B cell (primary cell): ENCODE measurements around the gene SLC25A25. TPM values are rescaled to one million over a fixed set of nuclear protein-coding genes. Genes with fewer than 3 reads are reported as not detected.

Source experiments
- ATAC-seq: fragments of 200-7000 bp; cut with Tn5 transposase; one replicate; pipeline ENCODE4 v1.10.0; 2021; ENCODE audit warnings: low read depth, mild to moderate bottlenecking, moderate number of reproducible peaks, moderate library complexity
- CTCF ChIA-PET: fragments of 350-600 bp; sonication (Branson Sonifier 250); formaldehyde crosslinking; loops from one replicate; lab custom pipeline; 2021; ENCODE audit warnings: antibody characterized with exemption, inconsistent platforms; lab: Charles Lee
- POLR2A ChIA-PET: fragments of 350-600 bp; sonication (Branson Sonifier 250); formaldehyde crosslinking; loops from one replicate; lab custom pipeline; 2021; ENCODE audit warnings: antibody characterized with exemption; lab: Charles Lee
- DNase-seq: peaks from one replicate; pipeline ENCODE4 v3.0.0; 2013
- H2AFZ ChIP-seq: 2 replicates; pipeline ENCODE4 v1.6.1; 2012; ENCODE audit warnings: mild to moderate bottlenecking, low read depth, low read length; ENCODE audit not compliant: insufficient read depth, poor library complexity, severe bottlenecking
- H3K27ac ChIP-seq, 2 donors: 1 replicate in 1 of 2; 2 replicates in 1 of 2; pipeline ENCODE4 v1.5.1; 2012 to 2013; ENCODE audit warnings: low read length in 2 of 2, mild to moderate bottlenecking in 2 of 2, moderate library complexity in 1 of 2
- H3K27me3 ChIP-seq, 4 experiments: fragments of 200-600 bp in 1 of 4; sonication (generic) in 1 of 4; replicated peaks in 1 of 4; 1 replicate in 2 of 4; 2 replicates in 2 of 4; pipeline versions ENCODE4 v1.6.1 to v1.7.0; 2013 to 2016; ENCODE audit warnings: low read length in 3 of 4, mild to moderate bottlenecking in 2 of 4, mixed read lengths in 1 of 4, moderate library complexity in 1 of 4; ENCODE audit not compliant: insufficient read depth in 4 of 4, control insufficient read depth in 3 of 4; ENCODE audit errors: control extremely low read depth in 1 of 4
- H3K36me3 ChIP-seq, 2 experiments: replicated peaks in 1 of 2; 1 replicate in 1 of 2; 2 replicates in 1 of 2; pipeline versions ENCODE4 v1.6.1 to v1.7.1; 2013; ENCODE audit warnings: low read length in 1 of 2; ENCODE audit not compliant: insufficient read depth in 2 of 2, control insufficient read depth in 1 of 2; ENCODE audit errors: control extremely low read depth in 1 of 2, extremely low read depth in 1 of 2
- H3K4me1 ChIP-seq, 2 donors: fragments of 200-600 bp in 1 of 2; sonication (generic) in 1 of 2; 1 replicate in 1 of 2; 2 replicates in 1 of 2; pipeline versions ENCODE4 v1.5.1 to v1.6.1; 2013 to 2017; ENCODE audit warnings: low read length in 2 of 2; ENCODE audit not compliant: control insufficient read depth in 2 of 2, insufficient read depth in 2 of 2
- H3K4me2 ChIP-seq: replicated peaks from 2 replicates; pipeline ENCODE3; 2012; ENCODE audit warnings: mild to moderate bottlenecking, low read depth, low read length; ENCODE audit not compliant: poor library complexity, severe bottlenecking
- H3K4me3 ChIP-seq, 5 experiments: fragments of 200-600 bp in 1 of 5; sonication (generic) in 1 of 5; 1 replicate in 3 of 5; 2 replicates in 2 of 5; pipeline versions ENCODE4 v1.5.1 to v1.7.0; 2011 to 2016; ENCODE audit warnings: low read length in 4 of 5, mild to moderate bottlenecking in 4 of 5, low read depth in 2 of 5, control low read depth in 1 of 5, moderate library complexity in 1 of 5; ENCODE audit not compliant: insufficient read depth in 1 of 5; ENCODE audit errors: control extremely low read depth in 1 of 5, extremely low read depth in 1 of 5
- H3K79me2 ChIP-seq: fragments of 200-600 bp; sonication (generic); one replicate; pipeline ENCODE4 v1.6.0; 2016; ENCODE audit warnings: low read length; ENCODE audit not compliant: control insufficient read depth, insufficient read depth
- H3K9ac ChIP-seq: fragments of 200-600 bp; sonication (generic); 2 replicates; pipeline ENCODE4 v1.6.1; 2017; ENCODE audit warnings: mild to moderate bottlenecking, low read length, moderate library complexity
- H3K9me3 ChIP-seq, 3 donors: one replicate each; pipeline versions ENCODE4 v1.6.1 to v1.7.1; 2013; ENCODE audit warnings: low read length in 2 of 3; ENCODE audit not compliant: control insufficient read depth in 2 of 3, insufficient read depth in 1 of 3; ENCODE audit errors: control extremely low read depth in 1 of 3
- H4K20me1 ChIP-seq: 2 replicates; pipeline ENCODE4 v1.6.0; 2012; ENCODE audit warnings: mild to moderate bottlenecking, low read length; ENCODE audit not compliant: insufficient read depth, control insufficient read depth, poor library complexity, severe bottlenecking
- H3K27ac Mint-ChIP-seq: one replicate; pipeline ENCODE4 v1.8.0; 2021; ENCODE audit warnings: mixed read lengths
- H3K27me3 Mint-ChIP-seq: one replicate; pipeline ENCODE4 v1.8.0; 2021; ENCODE audit warnings: mixed read lengths
- H3K4me1 Mint-ChIP-seq: one replicate; pipeline ENCODE4 v1.8.0; 2021; ENCODE audit warnings: mixed read lengths
- H3K4me3 Mint-ChIP-seq: one replicate; pipeline ENCODE4 v1.8.0; 2021; ENCODE audit warnings: mixed read lengths
- H3K9me3 Mint-ChIP-seq: one replicate; pipeline ENCODE4 v1.8.0; 2022; ENCODE audit warnings: mixed read lengths; ENCODE audit not compliant: insufficient read depth
- CTCF ChIP-seq: fragments of 200-600 bp; IDR thresholded peaks from one replicate; pipeline ENCODE4 v1.8.0; 2022; ENCODE audit warnings: antibody characterized with exemption, mild to moderate bottlenecking
- EZH2 ChIP-seq: IDR thresholded peaks from 2 replicates; pipeline ENCODE4 v1.6.1; 2012; ENCODE audit warnings: borderline replicate concordance, low read depth, mild to moderate bottlenecking, moderate library complexity, low read length; ENCODE audit not compliant: insufficient read depth, poor library complexity, severe bottlenecking
- WGBS: methylation state at CpG from one replicate; pipeline ENCODE4 v1.1.5; 2013; ENCODE audit warnings: missing lambda C conversion rate; ENCODE audit not compliant: insufficient coverage; 5-methylcytosine and 5-hydroxymethylcytosine counted together
- intact Hi-C: fragments of 100-400 bp; cut with micrococcal nuclease; formaldehyde crosslinking; loops from one replicate; pipeline ENCODE4 v1.10.0; 2022
- polyA plus RNA-seq: library from polyadenylated mRNA; depleted of rRNA; stranded (reverse); fragments of >200 nt; gene quantifications from 2 replicates; pipeline ENCODE4 v1.2.3, GENCODE V29; 2012
- total RNA-seq, 2 donors: library from RNA; stranded (reverse); fragments of 120-200 nt in 1 of 2; gene quantifications; 1 replicate in 1 of 2; 2 replicates in 1 of 2; pipeline versions ENCODE4 v1.2.3 to v1.2.4, GENCODE V29; 2013 to 2022

Gene SLC25A25
- total and polyA plus RNA-seq, 2 donors (not counting 1 experiment from before 2014, with no cell fraction given) = 12.1 to 18.6 TPM

- H3K27me3 Mint-ChIP-seq = no peaks in the 10 kb centered on the region
- Histone ChIP-seq H3K79me2 (peaks cover 29% of the 10 kb centered on the region), H3K9ac (peak overlapping the region; percentile 29), H2AFZ (no peak overlapping the region), H3K9me3 (no peaks in the 10 kb centered on the region), H4K20me1 (peaks cover 21% of the 10 kb centered on the region), H3K4me3 (peak overlapping the region in 2 of 5 experiments; percentile 2 to 81), H3K27ac (peak overlapping the region in 1 of 2 donors; percentile 23), H3K36me3 (peaks cover 0 to 26% of the 10 kb centered on the region in 2 experiments), H3K4me1 (peaks cover 26 to 34% of the 10 kb centered on the region in 2 donors), H3K27me3 (no peaks in the 10 kb centered on the region), H3K4me2 (peak overlapping the region; percentile 63)
- TF ChIP-seq CTCF (no peak), EZH2 (no peak)
- CTCF ChIA-PET = interaction anchor here (0.9 to 6.1 kb wide), 6 partner anchors 9 to 184 kb away, joined by 3 to 49 read pairs (median 5); no protein-coding TSS in a partner anchor
- DNase-seq (no peak), ATAC-seq (no peak)
- H3K4me3 Mint-ChIP-seq = peak overlapping the region; percentile 95
- POLR2A ChIA-PET = no interaction called here
- intact Hi-C loops = loop anchor here (5.0 to 10.0 kb wide), 3 partner anchors 217 to 757 kb away; partner anchors contain the start of genes KYAT1, LRRC8A, SH2D3C and SLC27A4
- peaks cover 35% of the 10 kb centered on the region for H3K4me1 Mint-ChIP-seq
- 27% methylated on average over 6 of the region's 10 CpGs for WGBS
- H3K9me3 Mint-ChIP-seq = no peaks in the 10 kb centered on the region
- peak overlapping the region; percentile 78 for H3K27ac Mint-ChIP-seq
Measured at GRCh38 chr9:128125580-128126354, 57.7 kb downstream of the SLC25A25 start.
